Stimulated activated naive CD8-positive, alpha-beta T cell treated with anti-CD3 and anti-CD28 coated beads, Interleukin-15, Interleukin-2, amounts not matched to agents 100 ng/mL and 50 ng/mL, for 24 hours (primary cell): ENCODE data around the gene SCN7A.
"Not testable (repeated sequence)": the region's sequence is repeated elsewhere in the genome, so short reads cannot be mapped to it uniquely, and the experiment has no call there.

ENCODE experiments used
- H3K27ac Mint-ChIP-seq: one replicate; pipeline ENCODE4 v1.8.0; 2021; ENCODE audit warnings: mild to moderate bottlenecking, mixed read lengths
- H3K27me3 Mint-ChIP-seq: one replicate; pipeline ENCODE4 v1.8.0; 2021; ENCODE audit warnings: mixed read lengths
- H3K36me3 Mint-ChIP-seq: one replicate; pipeline ENCODE4 v1.8.0; 2021; ENCODE audit warnings: low read depth, mixed read lengths
- H3K4me1 Mint-ChIP-seq: one replicate; pipeline ENCODE4 v1.8.0; 2021; ENCODE audit warnings: low read depth, mixed read lengths
- H3K4me3 Mint-ChIP-seq: one replicate; pipeline ENCODE4 v1.8.0; 2021; ENCODE audit warnings: mild to moderate bottlenecking, mixed read lengths
- H3K9me3 Mint-ChIP-seq: one replicate; pipeline ENCODE4 v1.8.0; 2021; ENCODE audit warnings: mixed read lengths

Gene SCN7A

GRCh38 chr2:166433457-166433856, 60.6 kb downstream of the SCN7A start:
- H3K4me3 Mint-ChIP-seq: no peak overlapping the region
- H3K4me1 Mint-ChIP-seq: no peaks in the 10 kb centered on the region
- H3K9me3 Mint-ChIP-seq: no peaks in the 10 kb centered on the region
- no peak overlapping the region for H3K27ac Mint-ChIP-seq
- H3K36me3 Mint-ChIP-seq: no peaks in the 10 kb centered on the region
- H3K27me3 Mint-ChIP-seq: no peaks in the 10 kb centered on the region

- H3K9me3 Mint-ChIP-seq: no peaks in the 10 kb centered on the region
- H3K27me3 Mint-ChIP-seq: no peaks in the 10 kb centered on the region
- H3K4me1 Mint-ChIP-seq: no peaks in the 10 kb centered on the region
- H3K36me3 Mint-ChIP-seq: no peaks in the 10 kb centered on the region
- H3K4me3 Mint-ChIP-seq: no peak overlapping the region
- no peak overlapping the region for H3K27ac Mint-ChIP-seq
Measured at GRCh38 chr2:166432331-166432730, 61.7 kb downstream of the SCN7A start.

- Mint-ChIP-seq H3K36me3 (no peaks in the 10 kb centered on the region), H3K27ac (no peak overlapping the region), H3K9me3 (no peaks in the 10 kb centered on the region), H3K4me3 (no peak overlapping the region), H3K27me3 (no peaks in the 10 kb centered on the region), H3K4me1 (no peaks in the 10 kb centered on the region)
Measured at GRCh38 chr2:166424841-166425240, 69.2 kb downstream of the SCN7A start.

GRCh38 chr2:166419616-166419934, 74.5 kb downstream of the SCN7A start:
- H3K4me3 Mint-ChIP-seq: no peak overlapping the region
- no peaks in the 10 kb centered on the region for H3K36me3 Mint-ChIP-seq
- no peaks in the 10 kb centered on the region for H3K9me3 Mint-ChIP-seq
- H3K27ac Mint-ChIP-seq: no peak overlapping the region
- H3K27me3 Mint-ChIP-seq: no peaks in the 10 kb centered on the region
- H3K4me1 Mint-ChIP-seq: no peaks in the 10 kb centered on the region

GRCh38 chr2:166418853-166419615, 75.0 kb downstream of the SCN7A start:
- H3K4me3 Mint-ChIP-seq: no peak overlapping the region
- H3K9me3 Mint-ChIP-seq: no peaks in the 10 kb centered on the region
- no peaks in the 10 kb centered on the region for H3K36me3 Mint-ChIP-seq
- H3K27me3 Mint-ChIP-seq: no peaks in the 10 kb centered on the region
- H3K4me1 Mint-ChIP-seq: no peaks in the 10 kb centered on the region
- H3K27ac Mint-ChIP-seq: no peak overlapping the region

GRCh38 chr2:166417669-166418068, 76.4 kb downstream of the SCN7A start:
- Mint-ChIP-seq H3K4me3 (no peak overlapping the region), H3K36me3 (no peaks in the 10 kb centered on the region), H3K9me3 (no peaks in the 10 kb centered on the region), H3K27me3 (no peaks in the 10 kb centered on the region), H3K4me1 (no peaks in the 10 kb centered on the region), H3K27ac (no peak overlapping the region)

- Mint-ChIP-seq H3K4me1 (no peaks in the 10 kb centered on the region), H3K4me3 (no peak overlapping the region), H3K9me3 (no peaks in the 10 kb centered on the region), H3K27ac (no peak overlapping the region), H3K36me3 (no peaks in the 10 kb centered on the region), H3K27me3 (no peaks in the 10 kb centered on the region)
Measured at GRCh38 chr2:166413255-166413654, 80.8 kb downstream of the SCN7A start.

GRCh38 chr2:166411473-166412230, 82.4 kb downstream of the SCN7A start:
- H3K9me3 Mint-ChIP-seq: no peaks in the 10 kb centered on the region
- H3K27me3 Mint-ChIP-seq: no peaks in the 10 kb centered on the region
- H3K4me1 Mint-ChIP-seq: no peaks in the 10 kb centered on the region
- H3K27ac Mint-ChIP-seq: no peak overlapping the region
- H3K36me3 Mint-ChIP-seq: no peaks in the 10 kb centered on the region
- H3K4me3 Mint-ChIP-seq: no peak overlapping the region

GRCh38 chr2:166410828-166411472, 83.1 kb downstream of the SCN7A start:
- no peak overlapping the region for H3K27ac Mint-ChIP-seq
- peaks cover 3% of the 10 kb centered on the region for H3K27me3 Mint-ChIP-seq
- H3K4me1 Mint-ChIP-seq: no peaks in the 10 kb centered on the region
- H3K4me3 Mint-ChIP-seq: no peak overlapping the region
- H3K9me3 Mint-ChIP-seq: no peaks in the 10 kb centered on the region
- H3K36me3 Mint-ChIP-seq: no peaks in the 10 kb centered on the region

- H3K36me3 Mint-ChIP-seq, H3K27ac Mint-ChIP-seq, H3K27me3 Mint-ChIP-seq, H3K9me3 Mint-ChIP-seq, H3K4me1 Mint-ChIP-seq, H3K4me3 Mint-ChIP-seq: not testable (repeated sequence)
Measured at GRCh38 chr2:166407746-166408145, 86.3 kb downstream of the SCN7A start.

GRCh38 chr2:166406374-166406773, 87.7 kb downstream of the SCN7A start:
- Mint-ChIP-seq H3K9me3 (no peaks in the 10 kb centered on the region), H3K4me3 (no peak overlapping the region), H3K4me1 (no peaks in the 10 kb centered on the region), H3K27ac (no peak overlapping the region), H3K36me3 (no peaks in the 10 kb centered on the region), H3K27me3 (peaks cover 3% of the 10 kb centered on the region)

GRCh38 chr2:166405569-166405926, 88.5 kb downstream of the SCN7A start:
- no peaks in the 10 kb centered on the region for H3K4me1 Mint-ChIP-seq
- H3K27me3 Mint-ChIP-seq: peaks cover 3% of the 10 kb centered on the region
- no peaks in the 10 kb centered on the region for H3K9me3 Mint-ChIP-seq
- no peak overlapping the region for H3K27ac Mint-ChIP-seq
- H3K36me3 Mint-ChIP-seq: no peaks in the 10 kb centered on the region
- H3K4me3 Mint-ChIP-seq: no peak overlapping the region

GRCh38 chr2:166404831-166405568, 89.0 kb downstream of the SCN7A start:
- H3K27me3 Mint-ChIP-seq: peaks cover 3% of the 10 kb centered on the region
- H3K9me3 Mint-ChIP-seq: no peaks in the 10 kb centered on the region
- no peaks in the 10 kb centered on the region for H3K4me1 Mint-ChIP-seq
- H3K4me3 Mint-ChIP-seq: no peak overlapping the region
- no peaks in the 10 kb centered on the region for H3K36me3 Mint-ChIP-seq
- H3K27ac Mint-ChIP-seq: no peak overlapping the region

GRCh38 chr2:166394245-166394644, 99.8 kb downstream of the SCN7A start:
- Mint-ChIP-seq H3K27me3 (no peaks in the 10 kb centered on the region), H3K4me3 (no peak overlapping the region), H3K4me1 (no peaks in the 10 kb centered on the region)

GRCh38 chr2:166393008-166393407, 101.0 kb downstream of the SCN7A start:
- no peak overlapping the region for H3K27ac Mint-ChIP-seq
- H3K27me3 Mint-ChIP-seq: no peaks in the 10 kb centered on the region
- no peaks in the 10 kb centered on the region for H3K36me3 Mint-ChIP-seq
- no peaks in the 10 kb centered on the region for H3K9me3 Mint-ChIP-seq
- no peak overlapping the region for H3K4me3 Mint-ChIP-seq
- H3K4me1 Mint-ChIP-seq: no peaks in the 10 kb centered on the region

More at GRCh38 chr2:166394245-166394644, 99.8 kb downstream of the SCN7A start:
- Mint-ChIP-seq H3K9me3 (no peaks in the 10 kb centered on the region), H3K27ac (no peak overlapping the region), H3K36me3 (no peaks in the 10 kb centered on the region)
